Spleen (tissue), 11 donors: ENCODE results near the gene LRRC4C. TPM values are rescaled to one million over a fixed set of nuclear protein-coding genes. Genes with fewer than 3 reads are reported as not detected.

Experiments
- DNase-seq: peaks from one replicate; pipeline ENCODE4 v3.0.0-alpha.2; 2020
- H3K27ac ChIP-seq, 8 donors: fragments of 200-600 bp; sonication (generic) in 7 of 8; 1 replicate in 4 of 8; 2 replicates in 4 of 8; pipeline versions ENCODE4 v1.5.0 to v1.8.0; 2016 to 2021; ENCODE audit warnings: inconsistent platforms in 4 of 8, mild to moderate bottlenecking in 4 of 8, moderate library complexity in 1 of 8
- H3K27me3 ChIP-seq, 7 donors: fragments of 200-600 bp; sonication (generic) in 6 of 7; replicated peaks in 1 of 7; 1 replicate in 4 of 7; 2 replicates in 3 of 7; pipeline versions ENCODE4 v1.5.0 to v1.8.0; 2016 to 2021; ENCODE audit warnings: inconsistent platforms in 3 of 7, mild to moderate bottlenecking in 1 of 7
- H3K36me3 ChIP-seq, 6 donors: fragments of 200-600 bp; sonication (generic) in 5 of 6; 1 replicate in 4 of 6; 2 replicates in 2 of 6; pipeline versions ENCODE4 v1.5.0 to v1.8.0; 2016 to 2021; ENCODE audit warnings: inconsistent platforms in 2 of 6
- H3K4me1 ChIP-seq, 6 donors: fragments of 200-600 bp; sonication (generic) in 5 of 6; 1 replicate in 3 of 6; 2 replicates in 3 of 6; pipeline versions ENCODE4 v1.5.0 to v1.8.0; 2016 to 2021; ENCODE audit warnings: inconsistent platforms in 3 of 6
- H3K4me3 ChIP-seq, 8 donors: fragments of 200-600 bp; sonication (generic) in 7 of 8; 1 replicate in 4 of 8; 2 replicates in 4 of 8; pipeline versions ENCODE4 v1.5.0 to v1.8.0; 2016 to 2021; ENCODE audit warnings: inconsistent platforms in 4 of 8, mild to moderate bottlenecking in 4 of 8, moderate library complexity in 2 of 8
- H3K9me3 ChIP-seq, 8 donors: fragments of 200-600 bp; sonication (generic) in 7 of 8; 1 replicate in 4 of 8; 2 replicates in 4 of 8; pipeline versions ENCODE4 v1.5.0 to v1.8.0; 2016 to 2021; ENCODE audit warnings: inconsistent platforms in 4 of 8
- CTCF ChIP-seq, 11 experiments: fragments of 200-600 bp in 7 of 11; fragments of 450-650 bp in 4 of 11; sonication (generic) in 4 of 11; IDR thresholded peaks in 8 of 11; conservative IDR thresholded peaks in 3 of 11; 1 replicate in 7 of 11; 2 replicates in 4 of 11; pipeline versions ENCODE4 v1.4.0 to v1.8.0; 2016 to 2021; ENCODE audit warnings: antibody characterized with exemption in 11 of 11, inconsistent platforms in 4 of 11, mild to moderate bottlenecking in 1 of 11
- POLR2A ChIP-seq, 3 donors: fragments of 450-650 bp; IDR thresholded peaks; one replicate each; pipeline ENCODE4 v1.5.1; 2017; ENCODE audit warnings: antibody characterized with exemption in 3 of 3, mild to moderate bottlenecking in 1 of 3
- POLR2AphosphoS5 ChIP-seq, 3 donors: sonication (generic); formaldehyde crosslinking; IDR thresholded peaks; one replicate each; pipeline ENCODE4 v1.5.1; 2017; ENCODE audit warnings: antibody characterized with exemption in 3 of 3
- WGBS, 5 donors: extraction: QIAGEN DNeasy Blood & Tissue Kit in 3 of 5; methylation state at CpG; one replicate each; pipeline versions ENCODE4 v1.1.5 to v1.1.7; 2013 to 2018; 5-methylcytosine and 5-hydroxymethylcytosine counted together
- intact Hi-C: fragments of 100-400 bp; cut with DNase I; formaldehyde crosslinking; loops from one replicate; pipeline ENCODE4 v1.15.0; 2023; ENCODE audit warnings: low total_unique reads
- polyA plus RNA-seq, 3 donors: library from polyadenylated mRNA; stranded (reverse); fragments of 200-250 nt; gene quantifications; one replicate each; pipeline ENCODE4 v1.2.1, GENCODE V29; 2013
- total RNA-seq, 7 donors: library from RNA; depleted of rRNA in 3 of 7; stranded (reverse); fragments of >200 nt in 3 of 7; fragmentation: NEBNext Ultra II Directional in 4 of 7; extraction: Animal tissue kit (Norgen Biotek cat#: 25700) in 4 of 7; gene quantifications; one replicate each; pipeline versions ENCODE4 v1.1.0 to v1.2.1, GENCODE V29; 2016 to 2021
- donor health status: healthy with polysubstance abuse.
- donor health status: DM: no; HTN: no; CAD: no; lungs with moderate emphysema.
- donor health status: DM: no; HTN: no; CAD: no.
- donor health status: Bipolar disorder and iron deficiency.
- donor health status: healthy.
- donor health status: DM: no; HTN: no; CAD: no.
- donor health status: DM: yes; HTN: yes; CAD: no.

The LRRC4C gene
- total and polyA plus RNA-seq, 10 donors = 0.15 to 8.9 (median 1.9) TPM

- no peak for DNase-seq
- TF ChIP-seq CTCF (IDR thresholded peaks at IDR 0.05 in 8 of 11, conservative IDR thresholded peaks at IDR 0.05 in 3 of 11) = no peak
- no peak for TF ChIP-seq POLR2AphosphoS5 (IDR thresholded peaks at IDR 0.05)
- no peak for TF ChIP-seq POLR2A (IDR thresholded peaks at IDR 0.05)
- intact Hi-C loops = no loop called here
- H3K4me1 ChIP-seq = no peaks in the 10 kb centered on the region
- no peaks in the 10 kb centered on the region for H3K36me3 ChIP-seq
- H3K9me3 ChIP-seq = peaks cover 0 to 7% (median 0%) of the 10 kb centered on the region in 8 donors
- 74 to 87% (median 79%) methylated on average over 3 of the region's 3 CpGs for WGBS, 5 donors
- no peaks in the 10 kb centered on the region for H3K27me3 ChIP-seq
- H3K27ac ChIP-seq = no peak overlapping the region
- no peak overlapping the region for H3K4me3 ChIP-seq
Measured at GRCh38 chr11:40689823-40690222, 769.6 kb downstream of the LRRC4C start.

- 43 to 64% (median 57%) methylated on average over 4 of the region's 4 CpGs for WGBS, 5 donors
- no peak for DNase-seq
- H3K27ac ChIP-seq = no peak overlapping the region
- intact Hi-C loops = no loop called here
- H3K4me1 ChIP-seq = no peaks in the 10 kb centered on the region
- no peaks in the 10 kb centered on the region for H3K27me3 ChIP-seq
- no peaks in the 10 kb centered on the region for H3K36me3 ChIP-seq
- H3K9me3 ChIP-seq = peaks cover 0 to 20% (median 10%) of the 10 kb centered on the region in 8 donors
- TF ChIP-seq POLR2AphosphoS5 (IDR thresholded peaks at IDR 0.05) (no peak), CTCF (IDR thresholded peaks at IDR 0.05 in 8 of 11, conservative IDR thresholded peaks at IDR 0.05 in 3 of 11) (no peak), POLR2A (IDR thresholded peaks at IDR 0.05) (no peak)
- H3K4me3 ChIP-seq = no peak overlapping the region
Measured at GRCh38 chr11:40688369-40688768, 771.1 kb downstream of the LRRC4C start.

GRCh38 chr11:40686765-40687164 lies 772.7 kb downstream of the LRRC4C start:
- Histone ChIP-seq H3K9me3 (peaks cover 0 to 34% (median 14%) of the 10 kb centered on the region in 8 donors), H3K4me3 (no peak overlapping the region), H3K27ac (no peak overlapping the region), H3K4me1 (no peaks in the 10 kb centered on the region), H3K36me3 (no peaks in the 10 kb centered on the region), H3K27me3 (no peaks in the 10 kb centered on the region)
- TF ChIP-seq CTCF (IDR thresholded peaks at IDR 0.05 in 8 of 11, conservative IDR thresholded peaks at IDR 0.05 in 3 of 11) (no peak), POLR2A (IDR thresholded peaks at IDR 0.05) (no peak), POLR2AphosphoS5 (IDR thresholded peaks at IDR 0.05) (no peak)
- no peak for DNase-seq
- intact Hi-C loops = no loop called here
- 73 to 85% (median 79%) methylated on average over 5 of the region's 5 CpGs for WGBS, 5 donors

- H3K9me3 ChIP-seq = peaks cover 0 to 62% (median 18%) of the 10 kb centered on the region in 8 donors
- no peak for DNase-seq
- H3K4me1 ChIP-seq = no peaks in the 10 kb centered on the region
- H3K27me3 ChIP-seq = no peaks in the 10 kb centered on the region
- H3K4me3 ChIP-seq = no peak overlapping the region
- 83 to 92% (median 88%) methylated on average over 7 of the region's 7 CpGs for WGBS, 5 donors
- TF ChIP-seq POLR2A (IDR thresholded peaks at IDR 0.05) (no peak), POLR2AphosphoS5 (IDR thresholded peaks at IDR 0.05) (no peak), CTCF (IDR thresholded peaks at IDR 0.05 in 8 of 11, conservative IDR thresholded peaks at IDR 0.05 in 3 of 11) (no peak)
- intact Hi-C loops = no loop called here
- no peaks in the 10 kb centered on the region for H3K36me3 ChIP-seq
- H3K27ac ChIP-seq = no peak overlapping the region
Measured at GRCh38 chr11:40683010-40683409, 776.4 kb downstream of the LRRC4C start.
